SK-N-MC (cell line): ENCODE data around the gene CREB5.

Experiments
- EZH2 ChIP-seq: fragments of 200-600 bp; sonication (generic); IDR thresholded peaks from one replicate; pipeline ENCODE4 v1.6.1; 2017; ENCODE audit warnings: antibody characterized with exemption
- POLR2AphosphoS5 ChIP-seq: IDR thresholded peaks from 2 replicates; pipeline ENCODE4 v1.6.1; 2012; ENCODE audit warnings: mild to moderate bottlenecking, low read depth, low read length, borderline replicate concordance

GRCh38 chr7:28723336-28723735, 311.0 kb downstream of the CREB5 start:
- TF ChIP-seq EZH2, result no peak
- TF ChIP-seq POLR2AphosphoS5, result no peak
